Astrocyte (in vitro differentiated cells and primary cell): Measurements from ENCODE around the gene KRTAP2-1.

Source experiments
- EZH2 ChIP-seq: IDR thresholded peaks from 2 replicates; pipeline ENCODE4 v1.6.1; 2012; ENCODE audit warnings: mild to moderate bottlenecking, low read length, inconsistent platforms; ENCODE audit not compliant: insufficient read depth
- TF ChIP-seq, protein P1 (sequence below): IDR thresholded peaks from 2 replicates; pipeline ENCODE4 v1.5.1; 2011; ENCODE audit warnings: low read depth, mild to moderate bottlenecking, inconsistent platforms, low read length, moderate library complexity; ENCODE audit not compliant: insufficient read depth

- TF ChIP-seq, protein P1, sequence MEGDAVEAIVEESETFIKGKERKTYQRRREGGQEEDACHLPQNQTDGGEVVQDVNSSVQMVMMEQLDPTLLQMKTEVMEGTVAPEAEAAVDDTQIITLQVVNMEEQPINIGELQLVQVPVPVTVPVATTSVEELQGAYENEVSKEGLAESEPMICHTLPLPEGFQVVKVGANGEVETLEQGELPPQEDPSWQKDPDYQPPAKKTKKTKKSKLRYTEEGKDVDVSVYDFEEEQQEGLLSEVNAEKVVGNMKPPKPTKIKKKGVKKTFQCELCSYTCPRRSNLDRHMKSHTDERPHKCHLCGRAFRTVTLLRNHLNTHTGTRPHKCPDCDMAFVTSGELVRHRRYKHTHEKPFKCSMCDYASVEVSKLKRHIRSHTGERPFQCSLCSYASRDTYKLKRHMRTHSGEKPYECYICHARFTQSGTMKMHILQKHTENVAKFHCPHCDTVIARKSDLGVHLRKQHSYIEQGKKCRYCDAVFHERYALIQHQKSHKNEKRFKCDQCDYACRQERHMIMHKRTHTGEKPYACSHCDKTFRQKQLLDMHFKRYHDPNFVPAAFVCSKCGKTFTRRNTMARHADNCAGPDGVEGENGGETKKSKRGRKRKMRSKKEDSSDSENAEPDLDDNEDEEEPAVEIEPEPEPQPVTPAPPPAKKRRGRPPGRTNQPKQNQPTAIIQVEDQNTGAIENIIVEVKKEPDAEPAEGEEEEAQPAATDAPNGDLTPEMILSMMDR: no peak
- TF ChIP-seq EZH2: no peak
Measured at GRCh38 chr17:41071606-41072360, 24.7 kb upstream of the KRTAP2-1 start.
